Thoracic aorta (tissue), 2 donors: ENCODE results near the gene C16orf92. TPM values are rescaled to one million over a fixed set of nuclear protein-coding genes. Genes with fewer than 3 reads are reported as not detected.
"Not testable (repeated sequence)": the region's sequence is repeated elsewhere in the genome, so short reads cannot be mapped to it uniquely, and the experiment has no call there.

ENCODE experiments used
- ATAC-seq: fragments of 150-250 bp; one replicate; pipeline ENCODE4 v1.8.0; 2017; ENCODE audit warnings: low read depth; ENCODE audit not compliant: insufficient number of reproducible peaks, low FRiP score
- DNase-seq: peaks from one replicate; pipeline ENCODE4 v3.0.0-alpha.2; 2020; ENCODE audit warnings: low spot score
- H3K27ac ChIP-seq, 2 donors: fragments of 200-600 bp; sonication (generic); 1 replicate in 1 of 2; 2 replicates in 1 of 2; pipeline ENCODE4 v1.5.1; 2016; ENCODE audit warnings: mild to moderate bottlenecking in 2 of 2, moderate library complexity in 2 of 2
- H3K27me3 ChIP-seq: fragments of 200-600 bp; sonication (generic); replicated peaks from 2 replicates; pipeline ENCODE4 v1.6.0; 2016; ENCODE audit warnings: mild to moderate bottlenecking; ENCODE audit not compliant: insufficient read depth
- H3K36me3 ChIP-seq: fragments of 200-600 bp; sonication (generic); one replicate; pipeline ENCODE4 v1.5.1; 2016
- H3K4me1 ChIP-seq, 2 donors: fragments of 200-600 bp; sonication (generic); 1 replicate in 1 of 2; 2 replicates in 1 of 2; pipeline versions ENCODE4 v1.5.1 to v1.6.0; 2016; ENCODE audit warnings: low read depth in 2 of 2, mild to moderate bottlenecking in 1 of 2; ENCODE audit not compliant: control insufficient read depth in 1 of 2
- H3K4me3 ChIP-seq: fragments of 200-600 bp; sonication (generic); 2 replicates; pipeline ENCODE4 v1.5.1; 2016; ENCODE audit warnings: mild to moderate bottlenecking
- H3K9me3 ChIP-seq: fragments of 200-600 bp; sonication (generic); 2 replicates; pipeline ENCODE4 v1.5.1; 2016
- CTCF ChIP-seq: fragments of 200-600 bp; sonication (generic); IDR thresholded peaks from one replicate; pipeline ENCODE4 v1.5.1; 2019; ENCODE audit warnings: antibody characterized with exemption
- total RNA-seq, 2 donors: library from RNA; depleted of rRNA; stranded (reverse); fragments of >200 nt; gene quantifications; one replicate each; pipeline versions ENCODE4 v1.1.0 to v1.2.3, GENCODE V29; 2016

Gene C16orf92
- total RNA-seq, 2 donors from 2014 or later: not detected

DNA sequence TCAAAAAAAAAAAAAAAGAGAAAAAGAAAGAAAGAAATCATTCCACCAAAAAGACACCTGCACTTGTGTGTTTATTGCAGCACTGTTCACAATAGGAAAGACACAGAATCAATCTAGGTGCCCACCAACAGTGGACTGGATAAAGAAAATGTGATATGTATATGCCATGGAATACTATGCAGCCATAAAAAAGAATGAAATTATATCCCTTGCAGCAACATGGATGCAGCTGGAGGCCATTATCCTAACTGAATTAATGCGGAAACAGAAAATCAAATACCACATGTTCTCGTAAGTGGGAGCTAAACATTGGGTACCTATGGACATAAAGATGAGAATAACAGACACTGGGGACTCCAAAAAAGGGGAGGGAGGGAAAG, 5.7 kb upstream of the C16orf92 start:
- H3K27ac ChIP-seq: no peak overlapping the region
- H3K27me3 ChIP-seq: no peaks in the 10 kb centered on the region
- DNase-seq (no peak), ATAC-seq (no peak)
- TF ChIP-seq CTCF: no peak
- H3K36me3 ChIP-seq: no peaks in the 10 kb centered on the region
- H3K4me3 ChIP-seq: no peak overlapping the region
- H3K4me1 ChIP-seq: peaks cover 2 to 11% of the 10 kb centered on the region in 2 donors
- no peaks in the 10 kb centered on the region for H3K9me3 ChIP-seq

GRCh38 chr16:30017937-30018336, 5.1 kb upstream of the C16orf92 start:
- H3K4me1 ChIP-seq: peaks cover 2 to 10% of the 10 kb centered on the region in 2 donors
- H3K27ac ChIP-seq, H3K9me3 ChIP-seq, H3K4me3 ChIP-seq, H3K27me3 ChIP-seq, ATAC-seq, DNase-seq, H3K36me3 ChIP-seq: not testable (repeated sequence)

- H3K4me1 ChIP-seq: peaks cover 2 to 10% of the 10 kb centered on the region in 2 donors
- no peaks in the 10 kb centered on the region for H3K27me3 ChIP-seq
- H3K4me3 ChIP-seq: no peak overlapping the region
- no peaks in the 10 kb centered on the region for H3K9me3 ChIP-seq
- ATAC-seq (no peak), DNase-seq (no peak)
- no peak overlapping the region for H3K27ac ChIP-seq
- no peak for TF ChIP-seq CTCF
- no peaks in the 10 kb centered on the region for H3K36me3 ChIP-seq
Observed at GRCh38 chr16:30018731-30019158, 4.3 kb upstream of the C16orf92 start.

DNA sequence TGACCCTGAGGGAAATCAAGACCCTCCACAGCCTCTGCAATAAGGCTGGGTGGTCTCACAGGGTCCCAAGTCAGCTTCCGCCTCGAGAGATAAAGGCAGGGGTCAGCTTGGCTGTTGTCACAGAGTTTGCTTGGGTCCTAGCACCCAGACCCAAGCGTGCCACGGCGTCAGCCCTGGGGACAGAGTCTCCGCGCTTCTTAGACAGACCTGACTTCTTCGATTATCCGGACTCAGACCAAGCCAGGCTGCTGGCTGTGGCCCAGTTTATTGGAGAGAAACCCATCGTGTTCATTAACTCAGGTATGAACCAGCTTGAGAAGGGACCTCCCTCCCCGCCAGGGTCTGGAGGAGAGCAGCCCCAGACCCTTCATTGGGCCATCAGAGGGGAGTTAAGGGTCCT, 588 bp downstream of the C16orf92 start:
- no peak overlapping the region for H3K27ac ChIP-seq
- DNase-seq: no peak
- H3K36me3 ChIP-seq: no peaks in the 10 kb centered on the region
- H3K9me3 ChIP-seq: no peaks in the 10 kb centered on the region
- ATAC-seq: no peak
- TF ChIP-seq CTCF: no peak
- H3K4me3 ChIP-seq: no peak overlapping the region
- H3K27me3 ChIP-seq: no peaks in the 10 kb centered on the region
- peaks cover 2 to 10% of the 10 kb centered on the region in 2 donors for H3K4me1 ChIP-seq

- DNase-seq (no peak), ATAC-seq (no peak)
- no peaks in the 10 kb centered on the region for H3K27me3 ChIP-seq
- no peak for TF ChIP-seq CTCF
- H3K4me3 ChIP-seq: no peak overlapping the region
- no peak overlapping the region for H3K27ac ChIP-seq
- no peaks in the 10 kb centered on the region for H3K36me3 ChIP-seq
- no peaks in the 10 kb centered on the region for H3K9me3 ChIP-seq
- peaks cover 2 to 10% of the 10 kb centered on the region in 2 donors for H3K4me1 ChIP-seq
Observed at GRCh38 chr16:30024451-30024850, 1.5 kb downstream of the C16orf92 start.

DNA sequence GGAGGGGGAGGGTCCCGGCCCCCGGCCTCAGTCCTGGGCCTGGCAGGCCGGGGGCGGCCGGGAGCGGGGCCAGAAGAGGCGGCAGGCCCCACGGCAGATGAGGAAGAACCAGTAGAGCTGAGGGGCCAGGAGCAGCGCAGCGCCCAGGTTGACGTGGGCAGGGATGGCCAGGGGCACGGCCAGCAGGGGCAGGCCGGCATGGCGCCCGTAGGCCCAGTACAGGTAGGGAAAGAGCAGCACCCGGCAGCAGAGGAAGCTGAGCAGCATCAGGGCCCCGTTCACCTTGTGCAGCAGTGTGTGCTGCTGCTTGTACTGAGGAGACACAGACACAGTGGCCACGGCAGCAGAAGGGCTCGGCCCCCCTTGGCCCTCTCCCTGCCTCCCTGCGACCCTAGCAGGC, 2.2 kb downstream of the C16orf92 start:
- no peak overlapping the region for H3K27ac ChIP-seq
- H3K9me3 ChIP-seq: no peaks in the 10 kb centered on the region
- TF ChIP-seq CTCF: no peak
- no peak overlapping the region for H3K4me3 ChIP-seq
- no peaks in the 10 kb centered on the region for H3K27me3 ChIP-seq
- peaks cover 2 to 10% of the 10 kb centered on the region in 2 donors for H3K4me1 ChIP-seq
- DNase-seq: no peak
- ATAC-seq: no peak
- no peaks in the 10 kb centered on the region for H3K36me3 ChIP-seq
